Subcutaneous abdominal adipose tissue (tissue), 5 donors: ENCODE results near the gene MACROD2.

ENCODE experiments used
- H3K27ac ChIP-seq: one replicate; pipeline ENCODE4 v1.7.0; 2013; ENCODE audit warnings: low read depth, mild to moderate bottlenecking, inconsistent platforms, low read length, moderate library complexity
- H3K27me3 ChIP-seq, 5 donors: one replicate each; pipeline ENCODE4 v1.7.0; 2013; ENCODE audit warnings: low read length in 5 of 5, inconsistent platforms in 1 of 5; ENCODE audit not compliant: control insufficient read depth in 5 of 5, insufficient read depth in 4 of 5
- H3K36me3 ChIP-seq, 5 donors: one replicate each; pipeline ENCODE4 v1.7.0; 2013; ENCODE audit warnings: low read length in 5 of 5; ENCODE audit not compliant: control insufficient read depth in 5 of 5, insufficient read depth in 5 of 5
- H3K4me1 ChIP-seq, 5 donors: one replicate each; pipeline ENCODE4 v1.7.0; 2013; ENCODE audit warnings: low read length in 5 of 5, mild to moderate bottlenecking in 3 of 5, moderate library complexity in 1 of 5; ENCODE audit not compliant: control insufficient read depth in 5 of 5, insufficient read depth in 5 of 5
- H3K4me3 ChIP-seq, 5 donors: one replicate each; pipeline ENCODE4 v1.7.0; 2013; ENCODE audit warnings: low read length in 5 of 5, low read depth in 1 of 5
- H3K9ac ChIP-seq, 5 donors: one replicate each; pipeline ENCODE4 v1.7.0; 2013; ENCODE audit warnings: low read length in 5 of 5, mild to moderate bottlenecking in 4 of 5, moderate library complexity in 3 of 5
- H3K9me3 ChIP-seq, 5 donors: one replicate each; pipeline ENCODE4 v1.7.0; 2013; ENCODE audit warnings: low read length in 5 of 5; ENCODE audit not compliant: control insufficient read depth in 5 of 5
- donor health status: healthy.
- donor health status: healthy.
- donor health status: healthy.
- donor health status: healthy.
- donor health status: healthy.

MACROD2 gene

GRCh38 chr20:14307956-14308355 lies 312.6 kb downstream of the MACROD2 start:
- Histone ChIP-seq H3K4me3 (no peak overlapping the region), H3K27ac (no peak overlapping the region)

GRCh38 chr20:14310977-14311627 lies 315.8 kb downstream of the MACROD2 start:
- Histone ChIP-seq H3K27me3 (no peaks in the 10 kb centered on the region), H3K9me3 (no peaks in the 10 kb centered on the region), H3K27ac (no peak overlapping the region), H3K9ac (no peak overlapping the region), H3K4me1 (no peaks in the 10 kb centered on the region), H3K36me3 (no peaks in the 10 kb centered on the region), H3K4me3 (no peak overlapping the region)

More at GRCh38 chr20:14307956-14308355, 312.6 kb downstream of the MACROD2 start:
- H3K9ac ChIP-seq: no peak overlapping the region
- H3K9me3 ChIP-seq: peaks cover 0 to 3% (median 0%) of the 10 kb centered on the region in 5 donors
- no peaks in the 10 kb centered on the region for H3K4me1 ChIP-seq
- H3K36me3 ChIP-seq: no peaks in the 10 kb centered on the region
- no peaks in the 10 kb centered on the region for H3K27me3 ChIP-seq

- Histone ChIP-seq H3K36me3 (no peaks in the 10 kb centered on the region), H3K9ac (no peak overlapping the region), H3K9me3 (no peaks in the 10 kb centered on the region), H3K4me3 (no peak overlapping the region), H3K4me1 (no peaks in the 10 kb centered on the region), H3K27ac (no peak overlapping the region), H3K27me3 (no peaks in the 10 kb centered on the region)
These were observed 316.7 kb downstream of the MACROD2 start for GRCh38 chr20:14312001-14312400.

DNA sequence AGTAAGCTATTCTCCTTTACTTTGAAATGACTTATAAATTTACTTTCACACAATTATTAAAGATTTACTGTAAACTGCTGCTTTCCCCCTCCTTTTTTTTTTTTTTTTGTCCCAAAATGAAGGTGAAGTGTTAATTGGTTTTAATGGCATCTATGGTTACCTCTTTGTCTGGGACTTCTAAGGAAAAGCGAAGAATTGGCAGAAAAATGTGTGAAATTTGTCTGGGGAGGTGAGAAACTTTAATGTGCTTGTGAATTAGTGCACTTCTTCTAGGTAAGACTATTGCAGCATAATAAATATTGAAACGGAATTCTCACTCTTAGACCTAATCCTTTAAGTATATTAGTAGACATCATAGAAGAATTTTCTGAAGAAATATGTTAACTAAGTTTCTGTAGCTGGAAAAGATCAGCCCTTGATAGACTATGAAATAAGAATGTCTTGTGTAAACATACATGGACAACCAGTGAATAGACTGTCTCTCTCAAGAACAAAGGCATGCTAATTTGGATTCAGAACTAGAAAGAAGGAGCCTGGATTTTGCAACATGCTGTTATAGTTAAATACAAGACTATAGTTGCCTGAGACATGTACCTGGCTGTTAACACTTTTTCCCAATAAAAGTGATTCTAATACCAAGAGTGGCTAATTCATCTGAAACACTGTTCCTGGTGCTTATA lies 318.2 kb downstream of the MACROD2 start:
- Histone ChIP-seq H3K9ac (no peak overlapping the region), H3K27me3 (no peaks in the 10 kb centered on the region), H3K4me3 (no peak overlapping the region), H3K4me1 (no peaks in the 10 kb centered on the region), H3K36me3 (no peaks in the 10 kb centered on the region), H3K9me3 (no peaks in the 10 kb centered on the region), H3K27ac (no peak overlapping the region)

DNA sequence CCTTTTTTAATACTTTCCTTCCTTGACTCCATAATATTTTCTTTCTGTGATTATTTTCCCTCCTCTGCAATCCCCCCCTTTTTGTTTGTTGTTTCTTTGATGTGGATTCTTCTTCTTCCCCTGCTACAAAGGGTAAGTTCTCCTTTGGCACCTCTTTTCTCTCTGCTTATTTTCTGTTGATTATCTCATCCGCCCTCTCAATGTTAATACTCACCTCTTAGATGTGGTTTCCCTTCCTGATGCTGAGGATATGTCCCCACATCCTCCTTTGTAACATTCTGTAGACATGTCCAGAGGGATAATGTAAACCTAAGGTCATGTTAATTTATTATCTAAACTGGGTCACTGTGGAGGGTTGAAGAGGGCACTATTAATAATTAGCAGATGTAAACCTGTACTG lies 324.4 kb downstream of the MACROD2 start:
- H3K27ac ChIP-seq: no peak overlapping the region
- H3K4me1 ChIP-seq: no peaks in the 10 kb centered on the region
- H3K9ac ChIP-seq: no peak overlapping the region
- no peak overlapping the region for H3K4me3 ChIP-seq
- H3K9me3 ChIP-seq: no peaks in the 10 kb centered on the region
- no peaks in the 10 kb centered on the region for H3K36me3 ChIP-seq
- no peaks in the 10 kb centered on the region for H3K27me3 ChIP-seq

- Histone ChIP-seq H3K27ac (no peak overlapping the region), H3K27me3 (no peaks in the 10 kb centered on the region)
These were observed 336.3 kb downstream of the MACROD2 start for GRCh38 chr20:14331646-14332045.

DNA sequence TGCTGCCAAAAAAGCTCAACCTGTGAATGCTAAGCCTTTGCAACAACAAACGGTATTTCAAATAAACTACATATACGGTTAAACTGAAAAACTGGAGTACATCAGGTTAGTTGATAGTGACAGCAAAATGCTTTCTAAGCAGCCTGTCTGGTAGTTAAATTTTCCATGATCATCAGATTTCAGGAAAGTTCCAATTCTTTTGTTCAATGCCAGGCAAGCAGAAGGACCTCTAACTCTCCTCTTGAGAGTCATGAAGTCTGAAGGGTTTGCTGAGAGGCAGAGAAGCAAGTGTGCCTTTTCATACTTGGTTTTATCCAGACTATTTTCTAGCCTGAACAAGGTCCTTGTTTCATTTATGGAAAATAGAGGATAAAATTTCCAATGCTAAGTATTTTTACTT lies 337.6 kb downstream of the MACROD2 start:
- no peaks in the 10 kb centered on the region for H3K27me3 ChIP-seq
- peaks cover 0 to 15% (median 8%) of the 10 kb centered on the region in 5 donors for H3K4me1 ChIP-seq
- no peaks in the 10 kb centered on the region for H3K36me3 ChIP-seq
- no peaks in the 10 kb centered on the region for H3K9me3 ChIP-seq
- no peak overlapping the region for H3K4me3 ChIP-seq
- H3K27ac ChIP-seq: no peak overlapping the region
- H3K9ac ChIP-seq: no peak overlapping the region

More at GRCh38 chr20:14331646-14332045, 336.3 kb downstream of the MACROD2 start:
- no peaks in the 10 kb centered on the region for H3K36me3 ChIP-seq
- H3K9me3 ChIP-seq: no peaks in the 10 kb centered on the region
- H3K9ac ChIP-seq: no peak overlapping the region
- peaks cover 0 to 7% (median 0%) of the 10 kb centered on the region in 5 donors for H3K4me1 ChIP-seq
- H3K4me3 ChIP-seq: no peak overlapping the region

GRCh38 chr20:14333721-14334120 lies 338.4 kb downstream of the MACROD2 start:
- peaks cover 0 to 15% (median 8%) of the 10 kb centered on the region in 5 donors for H3K4me1 ChIP-seq
- no peak overlapping the region for H3K9ac ChIP-seq
- no peaks in the 10 kb centered on the region for H3K27me3 ChIP-seq
- no peaks in the 10 kb centered on the region for H3K36me3 ChIP-seq
- H3K4me3 ChIP-seq: no peak overlapping the region
- H3K27ac ChIP-seq: no peak overlapping the region
- no peaks in the 10 kb centered on the region for H3K9me3 ChIP-seq

DNA sequence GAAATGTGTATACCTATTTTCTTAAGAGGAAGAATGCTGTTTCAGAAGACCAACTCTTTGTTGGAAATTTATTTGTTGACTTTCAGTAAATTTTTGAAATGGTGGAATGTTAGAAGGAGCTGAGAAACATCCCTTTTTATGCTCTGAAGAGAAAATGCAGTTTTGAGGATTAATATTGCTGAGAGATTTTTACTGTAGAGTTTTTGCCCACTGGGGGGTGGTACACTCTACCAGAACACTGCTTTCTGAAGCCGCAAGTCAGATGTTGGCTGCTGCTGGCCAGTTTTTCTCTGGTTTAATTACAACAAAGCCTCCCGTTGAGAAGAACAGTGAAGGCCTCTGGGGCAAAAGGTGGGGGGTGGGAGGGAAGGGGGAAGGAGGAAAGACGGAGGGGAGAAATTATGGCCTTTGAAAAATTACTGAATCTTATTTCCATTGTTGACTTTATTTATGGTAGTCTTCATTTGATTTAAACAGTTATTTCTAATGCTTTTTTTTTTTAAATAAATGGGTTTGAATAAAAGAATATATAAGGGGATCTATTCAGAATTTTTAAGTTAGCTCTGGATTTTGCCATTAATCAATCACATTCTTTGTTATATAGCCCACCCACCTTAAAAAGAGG lies 339.1 kb downstream of the MACROD2 start:
- Histone ChIP-seq H3K9me3 (no peaks in the 10 kb centered on the region), H3K4me1 (peaks cover 0 to 15% (median 8%) of the 10 kb centered on the region in 5 donors), H3K4me3 (no peak overlapping the region), H3K36me3 (no peaks in the 10 kb centered on the region), H3K27me3 (no peaks in the 10 kb centered on the region), H3K27ac (no peak overlapping the region), H3K9ac (no peak overlapping the region)

- Histone ChIP-seq H3K27ac (no peak overlapping the region), H3K27me3 (no peaks in the 10 kb centered on the region), H3K4me3 (no peak overlapping the region), H3K36me3 (no peaks in the 10 kb centered on the region), H3K4me1 (peaks cover 0 to 15% (median 8%) of the 10 kb centered on the region in 5 donors), H3K9me3 (no peaks in the 10 kb centered on the region), H3K9ac (no peak overlapping the region)
These were observed 339.7 kb downstream of the MACROD2 start for GRCh38 chr20:14335052-14335451.
